ENCODE results near the gene OR52E2.

The OR52E2 gene

GRCh38 chr11:5102246-5102645 is 42.8 kb upstream of the OR52E2 start:
- Histone ChIP-seq H3K36me3 (ENCODE audit: insufficient read depth, low read length) (no peaks in the 10 kb centered on the region), H3K79me2 (ENCODE audit: insufficient read depth, low read length) (no peaks in the 10 kb centered on the region), H3K4me3 (ENCODE audit: low read depth, low read length, poor library complexity, severe bottlenecking) (no peak overlapping the region), H3K4me1 (ENCODE audit: insufficient read depth, low read length, severe bottlenecking) (no peaks in the 10 kb centered on the region), H3K9me2 (ENCODE audit: low read depth, low read length) (no peaks in the 10 kb centered on the region), H3K9ac (ENCODE audit: low read length) (no peak overlapping the region), H3K27ac (ENCODE audit: low read depth, low read length, poor library complexity, severe bottlenecking) (no peak overlapping the region), H4K20me1 (ENCODE audit: insufficient read depth, low read length) (no peaks in the 10 kb centered on the region), H2AFZ (ENCODE audit: low read length) (no peak overlapping the region), H3K9me3 (ENCODE audit: low read length) (no peaks in the 10 kb centered on the region), H3K27me3 (ENCODE audit: insufficient read depth, low read length) (no peaks in the 10 kb centered on the region), H3F3A (ENCODE audit: insufficient read depth, low read length) (no peaks in the 10 kb centered on the region), H3K4me2 (ENCODE audit: low read length) (no peak overlapping the region)
- no peak for TF ChIP-seq CTCF (IDR thresholded peaks at IDR 0.05; ENCODE audit: low read length)
- TF ChIP-seq EZH2 (IDR thresholded peaks at IDR 0.05; ENCODE audit: borderline replicate concordance, low read length), result no peak

GRCh38 chr11:5096011-5096410 is 36.6 kb upstream of the OR52E2 start:
- no peaks in the 10 kb centered on the region for H3K4me1 ChIP-seq (ENCODE audit: insufficient read depth, low read length, severe bottlenecking)
- no peaks in the 10 kb centered on the region for H3F3A ChIP-seq (ENCODE audit: insufficient read depth, low read length)
- H3K27ac ChIP-seq (ENCODE audit: low read depth, low read length, poor library complexity, severe bottlenecking), result no peak overlapping the region
- H4K20me1 ChIP-seq (ENCODE audit: insufficient read depth, low read length), result no peaks in the 10 kb centered on the region
- no peaks in the 10 kb centered on the region for H3K9me2 ChIP-seq (ENCODE audit: low read depth, low read length)
- H3K9me3 ChIP-seq (ENCODE audit: low read length), result no peaks in the 10 kb centered on the region
- H3K9ac ChIP-seq (ENCODE audit: low read length), result no peak overlapping the region
- H3K4me3 ChIP-seq (ENCODE audit: low read depth, low read length, poor library complexity, severe bottlenecking), result no peak overlapping the region
- H3K27me3 ChIP-seq (ENCODE audit: insufficient read depth, low read length), result no peaks in the 10 kb centered on the region
- no peaks in the 10 kb centered on the region for H3K36me3 ChIP-seq (ENCODE audit: insufficient read depth, low read length)
- TF ChIP-seq CTCF (IDR thresholded peaks at IDR 0.05; ENCODE audit: low read length), result no peak
- no peak for TF ChIP-seq EZH2 (IDR thresholded peaks at IDR 0.05; ENCODE audit: borderline replicate concordance, low read length)
- H3K4me2 ChIP-seq (ENCODE audit: low read length), result no peak overlapping the region
- H3K79me2 ChIP-seq (ENCODE audit: insufficient read depth, low read length), result no peaks in the 10 kb centered on the region
- H2AFZ ChIP-seq (ENCODE audit: low read length), result no peak overlapping the region

- H3K9me2 ChIP-seq (ENCODE audit: low read depth, low read length), result no peaks in the 10 kb centered on the region
- no peak overlapping the region for H2AFZ ChIP-seq (ENCODE audit: low read length)
- no peaks in the 10 kb centered on the region for H4K20me1 ChIP-seq (ENCODE audit: insufficient read depth, low read length)
- TF ChIP-seq EZH2 (IDR thresholded peaks at IDR 0.05; ENCODE audit: borderline replicate concordance, low read length) (no peak), CTCF (IDR thresholded peaks at IDR 0.05; ENCODE audit: low read length) (no peak)
- no peaks in the 10 kb centered on the region for H3K9me3 ChIP-seq (ENCODE audit: low read length)
- no peak overlapping the region for H3K27ac ChIP-seq (ENCODE audit: low read depth, low read length, poor library complexity, severe bottlenecking)
- H3K36me3 ChIP-seq (ENCODE audit: insufficient read depth, low read length), result no peaks in the 10 kb centered on the region
- H3K4me1 ChIP-seq (ENCODE audit: insufficient read depth, low read length, severe bottlenecking), result no peaks in the 10 kb centered on the region
- no peak overlapping the region for H3K4me3 ChIP-seq (ENCODE audit: low read depth, low read length, poor library complexity, severe bottlenecking)
- H3K9ac ChIP-seq (ENCODE audit: low read length), result no peak overlapping the region
- H3K4me2 ChIP-seq (ENCODE audit: low read length), result no peak overlapping the region
- no peaks in the 10 kb centered on the region for H3K27me3 ChIP-seq (ENCODE audit: insufficient read depth, low read length)
- no peaks in the 10 kb centered on the region for H3F3A ChIP-seq (ENCODE audit: insufficient read depth, low read length)
- H3K79me2 ChIP-seq (ENCODE audit: insufficient read depth, low read length), result no peaks in the 10 kb centered on the region
Measured at GRCh38 chr11:5092821-5093585, 33.6 kb upstream of the OR52E2 start.
